CD14-positive monocyte (primary cell): ENCODE results near the gene FAM98C. TPM values are rescaled to one million over a fixed set of nuclear protein-coding genes. Genes with fewer than 3 reads are reported as not detected.

Source experiments
- DNase-seq, 3 donors: peaks; one replicate each; pipeline ENCODE4 v3.0.0-alpha.2; 2011 to 2022
- H2AFZ ChIP-seq: 2 replicates; pipeline ENCODE4 v1.6.0; 2012; ENCODE audit warnings: mild to moderate bottlenecking, low read depth, low read length, inconsistent platforms; ENCODE audit not compliant: insufficient read depth, poor library complexity, severe bottlenecking
- H3K27ac ChIP-seq, 2 donors: 1 replicate in 1 of 2; 2 replicates in 1 of 2; pipeline ENCODE4 v1.5.1; 2012 to 2013; ENCODE audit warnings: low read length in 2 of 2, control low read depth in 1 of 2, inconsistent platforms in 1 of 2, low read depth in 1 of 2, mild to moderate bottlenecking in 1 of 2
- H3K27me3 ChIP-seq, 2 donors: one replicate each; pipeline versions ENCODE4 v1.6.0 to v1.6.1; 2011 to 2013; ENCODE audit warnings: low read length in 2 of 2; ENCODE audit not compliant: control insufficient read depth in 2 of 2, insufficient read depth in 2 of 2
- H3K36me3 ChIP-seq, 2 donors: replicated peaks in 1 of 2; 1 replicate in 1 of 2; 2 replicates in 1 of 2; pipeline versions ENCODE4 v1.5.1 to v1.6.1; 2012 to 2013; ENCODE audit warnings: low read length in 2 of 2, control low read depth in 1 of 2, inconsistent platforms in 1 of 2, mild to moderate bottlenecking in 1 of 2; ENCODE audit not compliant: insufficient read depth in 2 of 2, control insufficient read depth in 1 of 2
- H3K4me1 ChIP-seq, 2 donors: 1 replicate in 1 of 2; 2 replicates in 1 of 2; pipeline versions ENCODE4 v1.5.1 to v1.6.1; 2012 to 2013; ENCODE audit warnings: low read length in 2 of 2, control low read depth in 1 of 2, inconsistent platforms in 1 of 2, mild to moderate bottlenecking in 1 of 2, moderate library complexity in 1 of 2; ENCODE audit not compliant: insufficient read depth in 2 of 2, control insufficient read depth in 1 of 2
- H3K4me2 ChIP-seq: replicated peaks from 2 replicates; pipeline ENCODE3; 2012; ENCODE audit warnings: low read length, moderate library complexity, mild to moderate bottlenecking; ENCODE audit not compliant: poor library complexity, severe bottlenecking; ENCODE audit errors: extremely low read depth
- H3K4me3 ChIP-seq, 3 experiments: fragments of 200-600 bp in 1 of 3; sonication (generic) in 1 of 3; replicated peaks in 1 of 3; 1 replicate in 2 of 3; 2 replicates in 1 of 3; pipeline ENCODE4 v1.5.1; 2011 to 2013; ENCODE audit warnings: low read length in 3 of 3, mild to moderate bottlenecking in 3 of 3, control low read depth in 2 of 3, low read depth in 2 of 3, inconsistent platforms in 1 of 3, moderate library complexity in 1 of 3
- H3K79me2 ChIP-seq: 2 replicates; pipeline ENCODE4 v1.6.0; 2012; ENCODE audit warnings: mild to moderate bottlenecking, control low read depth, inconsistent platforms, low read length, moderate library complexity; ENCODE audit not compliant: insufficient read depth
- H3K9ac ChIP-seq: 2 replicates; pipeline ENCODE4 v1.6.0; 2017; ENCODE audit warnings: low read length, mild to moderate bottlenecking; ENCODE audit not compliant: insufficient read depth, poor library complexity, severe bottlenecking
- H3K9me3 ChIP-seq, 2 donors: replicated peaks in 1 of 2; 1 replicate in 1 of 2; 2 replicates in 1 of 2; pipeline versions ENCODE4 v1.5.1 to v1.6.1; 2012 to 2013; ENCODE audit warnings: low read length in 2 of 2, control low read depth in 1 of 2; ENCODE audit not compliant: control insufficient read depth in 1 of 2, insufficient read depth in 1 of 2
- H4K20me1 ChIP-seq: 2 replicates; pipeline ENCODE4 v1.6.0; 2012; ENCODE audit warnings: mild to moderate bottlenecking, low read length, control low read depth, moderate library complexity; ENCODE audit not compliant: insufficient read depth
- H3K27ac Mint-ChIP-seq, 7 donors: one replicate each; pipeline ENCODE4 v1.8.0; 2020; ENCODE audit warnings: mild to moderate bottlenecking in 7 of 7, mixed read lengths in 7 of 7, moderate library complexity in 6 of 7, inconsistent platforms in 2 of 7
- H3K27me3 Mint-ChIP-seq, 3 donors: one replicate each; pipeline ENCODE4 v1.8.0; 2021 to 2022; ENCODE audit warnings: low read depth in 3 of 3, mild to moderate bottlenecking in 3 of 3, mixed read lengths in 3 of 3, moderate library complexity in 3 of 3, inconsistent platforms in 1 of 3
- H3K36me3 Mint-ChIP-seq, 2 donors: one replicate each; pipeline ENCODE4 v1.8.0; 2020; ENCODE audit warnings: mixed read lengths in 2 of 2, inconsistent platforms in 1 of 2, mild to moderate bottlenecking in 1 of 2
- H3K4me1 Mint-ChIP-seq: one replicate; pipeline ENCODE4 v1.8.0; 2020; ENCODE audit warnings: mild to moderate bottlenecking, mixed read lengths
- H3K4me3 Mint-ChIP-seq, 2 donors: one replicate each; pipeline ENCODE4 v1.8.0; 2020; ENCODE audit warnings: mild to moderate bottlenecking in 2 of 2, mixed read lengths in 2 of 2, moderate library complexity in 1 of 2
- H3K9me3 Mint-ChIP-seq, 7 donors: one replicate each; pipeline ENCODE4 v1.8.0; 2020 to 2022; ENCODE audit warnings: mixed read lengths in 7 of 7, mild to moderate bottlenecking in 6 of 7, moderate library complexity in 6 of 7, inconsistent platforms in 2 of 7
- WGBS: methylation state at CpG from one replicate; pipeline ENCODE4 v1.1.5; 2013; ENCODE audit warnings: missing lambda C conversion rate; ENCODE audit not compliant: insufficient coverage; 5-methylcytosine and 5-hydroxymethylcytosine counted together
- intact Hi-C, 2 donors: fragments of 100-400 bp; cut with micrococcal nuclease; formaldehyde crosslinking; loops; one replicate each; pipeline versions ENCODE4 v1.15.0 to v1.15.1; 2023
- polyA plus RNA-seq, 3 donors: library from polyadenylated mRNA; depleted of rRNA in 1 of 3; unstranded in 2 of 3; stranded (reverse) in 1 of 3; fragments of 300-500 nt in 2 of 3; fragments of >200 nt in 1 of 3; fragmentation: Illumina TruSeq in 2 of 3; gene quantifications; 1 replicate in 2 of 3; 2 replicates in 1 of 3; pipeline ENCODE4 v1.2.3, GENCODE V29; 2012 to 2021
- TF ChIP-seq, protein P1 (sequence below): fragments of 200-600 bp; IDR thresholded peaks from one replicate; pipeline ENCODE4 v1.8.0; 2022; ENCODE audit warnings: antibody characterized with exemption, mild to moderate bottlenecking

Gene FAM98C
- polyA plus RNA-seq, 3 donors, result 8.5 to 41.0 (median 12.6) TPM

DNA sequence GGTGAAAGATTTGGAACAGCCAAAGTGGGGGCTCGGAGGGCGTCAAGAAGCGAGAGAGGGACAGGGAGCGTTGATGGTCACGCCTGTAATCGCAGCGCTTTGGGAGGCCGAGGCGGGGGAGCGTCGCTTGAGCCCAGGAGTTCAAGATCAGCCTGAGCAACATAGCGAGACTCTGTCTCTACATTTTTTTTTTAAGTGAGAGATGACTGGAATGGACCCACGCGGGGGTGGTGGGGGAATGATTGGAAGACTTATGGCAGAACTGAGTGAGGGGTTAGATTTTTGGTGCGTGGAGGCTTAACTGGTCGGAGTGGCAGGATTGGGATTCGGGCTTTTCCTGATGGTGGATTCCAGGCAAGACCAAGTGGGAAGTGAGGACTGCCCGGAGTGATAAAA lies 27.8 kb upstream of the FAM98C start:
- intact Hi-C loops, result loop anchor here in 1 of 2 donors (2.0 kb wide), 1 partner anchor 132 kb away; no protein-coding TSS in a partner anchor
- H3K4me1 ChIP-seq, result peaks cover 18 to 23% of the 10 kb centered on the region in 2 donors
- DNase-seq, result no peak
- peak overlapping the region; percentile 95 for H3K9ac ChIP-seq
- H3K4me3 ChIP-seq, result peak overlapping the region; percentile 62 to 95 (median 75)
- peak overlapping the region; percentile 95 for H3K4me2 ChIP-seq
- 2% methylated on average over 18 of the region's 18 CpGs for WGBS
- peaks cover 34% of the 10 kb centered on the region for H4K20me1 ChIP-seq
- H3K27me3 ChIP-seq, result no peaks in the 10 kb centered on the region
- peaks cover 13 to 39% of the 10 kb centered on the region in 2 donors for H3K36me3 ChIP-seq
- Mint-ChIP-seq H3K27me3 (peaks cover 5 to 13% (median 7%) of the 10 kb centered on the region in 3 donors), H3K36me3 (peaks cover 17 to 40% of the 10 kb centered on the region in 2 donors), H3K4me1 (peaks cover 24% of the 10 kb centered on the region), H3K4me3 (peak overlapping the region; percentile 99 to 100), H3K27ac (peak overlapping the region; percentile 97 to 99 (median 98)), H3K9me3 (peaks cover 0 to 2% (median 0%) of the 10 kb centered on the region in 7 donors)
- peak overlapping the region; percentile 68 to 92 for H3K27ac ChIP-seq
- peaks cover 29% of the 10 kb centered on the region for H3K79me2 ChIP-seq
- TF ChIP-seq, protein P1, sequence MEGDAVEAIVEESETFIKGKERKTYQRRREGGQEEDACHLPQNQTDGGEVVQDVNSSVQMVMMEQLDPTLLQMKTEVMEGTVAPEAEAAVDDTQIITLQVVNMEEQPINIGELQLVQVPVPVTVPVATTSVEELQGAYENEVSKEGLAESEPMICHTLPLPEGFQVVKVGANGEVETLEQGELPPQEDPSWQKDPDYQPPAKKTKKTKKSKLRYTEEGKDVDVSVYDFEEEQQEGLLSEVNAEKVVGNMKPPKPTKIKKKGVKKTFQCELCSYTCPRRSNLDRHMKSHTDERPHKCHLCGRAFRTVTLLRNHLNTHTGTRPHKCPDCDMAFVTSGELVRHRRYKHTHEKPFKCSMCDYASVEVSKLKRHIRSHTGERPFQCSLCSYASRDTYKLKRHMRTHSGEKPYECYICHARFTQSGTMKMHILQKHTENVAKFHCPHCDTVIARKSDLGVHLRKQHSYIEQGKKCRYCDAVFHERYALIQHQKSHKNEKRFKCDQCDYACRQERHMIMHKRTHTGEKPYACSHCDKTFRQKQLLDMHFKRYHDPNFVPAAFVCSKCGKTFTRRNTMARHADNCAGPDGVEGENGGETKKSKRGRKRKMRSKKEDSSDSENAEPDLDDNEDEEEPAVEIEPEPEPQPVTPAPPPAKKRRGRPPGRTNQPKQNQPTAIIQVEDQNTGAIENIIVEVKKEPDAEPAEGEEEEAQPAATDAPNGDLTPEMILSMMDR, result no peak
- no peaks in the 10 kb centered on the region for H3K9me3 ChIP-seq
- peak overlapping the region; percentile 89 for H2AFZ ChIP-seq

DNA sequence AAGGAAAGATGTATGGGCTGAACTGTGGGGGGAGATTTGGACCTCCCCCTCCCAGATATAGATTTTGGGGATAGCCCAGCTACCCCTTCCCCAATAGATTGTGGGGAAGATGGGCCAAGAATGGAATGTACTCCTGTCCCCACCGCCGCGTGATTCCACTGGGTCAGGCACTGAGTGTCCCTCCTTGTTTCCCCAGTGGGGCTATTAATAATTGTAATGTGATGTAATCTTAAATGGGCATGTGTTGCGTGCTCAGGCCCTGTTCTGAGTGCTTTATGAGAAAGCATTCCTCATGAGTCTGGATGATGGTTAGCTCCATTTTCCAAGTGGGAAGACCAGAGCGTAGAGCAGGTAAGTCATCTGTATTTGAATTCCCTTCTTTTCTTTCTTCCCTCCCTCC lies 27.1 kb upstream of the FAM98C start:
- peak overlapping the region; percentile 99 to 100 for H3K4me3 Mint-ChIP-seq
- Histone ChIP-seq H3K27me3 (no peaks in the 10 kb centered on the region), H3K36me3 (peaks cover 19 to 46% of the 10 kb centered on the region in 2 donors), H3K9me3 (no peaks in the 10 kb centered on the region), H3K4me2 (peak overlapping the region; percentile 95), H3K4me3 (peak overlapping the region in 1 of 3 experiments; percentile 95), H3K27ac (peak overlapping the region in 1 of 2 donors; percentile 92), H3K9ac (peak overlapping the region; percentile 95), H3K79me2 (peaks cover 29% of the 10 kb centered on the region), H4K20me1 (peaks cover 39% of the 10 kb centered on the region), H3K4me1 (peaks cover 18 to 23% of the 10 kb centered on the region in 2 donors), H2AFZ (peak overlapping the region; percentile 89)
- DNase-seq, result no peak
- intact Hi-C loops, result loop anchor here in 1 of 2 donors (2.0 kb wide), 1 partner anchor 133 kb away; no protein-coding TSS in a partner anchor
- TF ChIP-seq, protein P1, result no peak
- H3K9me3 Mint-ChIP-seq, result peaks cover 0 to 2% (median 0%) of the 10 kb centered on the region in 7 donors
- H3K27ac Mint-ChIP-seq, result peak overlapping the region in 4 of 7 donors; percentile 97 to 99 (median 98)
- 88% methylated on average over 4 of the region's 5 CpGs for WGBS
- H3K27me3 Mint-ChIP-seq, result peaks cover 5 to 10% (median 7%) of the 10 kb centered on the region in 3 donors
- H3K36me3 Mint-ChIP-seq, result peaks cover 24 to 47% of the 10 kb centered on the region in 2 donors
- H3K4me1 Mint-ChIP-seq, result peaks cover 24% of the 10 kb centered on the region
